Left lung (tissue), 4 donors: ENCODE results near the gene LASP1NB.

ENCODE experiments used
- ATAC-seq: fragments of 200-7000 bp; cut with Tn5 transposase; one replicate; pipeline ENCODE4 v1.9.1; 2020; ENCODE audit warnings: moderate library complexity
- DNase-seq, 4 donors: peaks; one replicate each; pipeline ENCODE4 v3.0.0-alpha.2; 2013 to 2020
- H3K27ac ChIP-seq, 2 donors: fragments of 200-600 bp; sonication (generic) in 1 of 2; one replicate each; pipeline versions ENCODE4 v1.5.0 to v1.8.0; 2020 to 2021
- H3K27me3 ChIP-seq, 2 donors: fragments of 200-600 bp; sonication (generic) in 1 of 2; one replicate each; pipeline versions ENCODE4 v1.5.0 to v1.8.0; 2020 to 2021
- H3K36me3 ChIP-seq, 2 donors: fragments of 200-600 bp; sonication (generic) in 1 of 2; one replicate each; pipeline versions ENCODE4 v1.5.0 to v1.8.0; 2020 to 2021
- H3K4me1 ChIP-seq, 2 donors: fragments of 200-600 bp; one replicate each; pipeline ENCODE4 v1.8.0; 2021
- H3K4me3 ChIP-seq, 2 donors: fragments of 200-600 bp; sonication (generic) in 1 of 2; one replicate each; pipeline versions ENCODE4 v1.5.0 to v1.8.0; 2020 to 2021; ENCODE audit warnings: mild to moderate bottlenecking in 1 of 2
- H3K9me3 ChIP-seq, 2 donors: fragments of 200-600 bp; sonication (generic) in 1 of 2; one replicate each; pipeline versions ENCODE4 v1.5.0 to v1.8.0; 2020 to 2021
- CTCF ChIP-seq, 2 donors: fragments of 200-600 bp; sonication (generic) in 1 of 2; IDR thresholded peaks; one replicate each; pipeline versions ENCODE4 v1.5.0 to v1.8.0; 2021; ENCODE audit warnings: antibody characterized with exemption in 2 of 2
- intact Hi-C, 2 donors: fragments of 100-400 bp; cut with DNase I; formaldehyde crosslinking; loops; one replicate each; pipeline versions ENCODE4 v1.11.2 to v1.14.2; 2022
- donor health status: DM: no; HTN: yes; CAD: no.
- donor health status: DM: no; HTN: no; CAD: no.

The LASP1NB gene

GRCh38 chr17:38906460-38907228 is 18.8 kb upstream of the LASP1NB start:
- peaks cover 0 to 68% of the 10 kb centered on the region in 2 donors for H3K36me3 ChIP-seq

GRCh38 chr17:38907930-38908675 is 17.3 kb upstream of the LASP1NB start:
- ATAC-seq (no peak), DNase-seq (peak in 1 of 4 donors; percentile 63)
- H3K27ac ChIP-seq: peak overlapping the region; percentile 3 to 71
- H3K4me3 ChIP-seq: no peak overlapping the region
- no peak for TF ChIP-seq CTCF (IDR thresholded peaks at IDR 0.05)
- no peaks in the 10 kb centered on the region for H3K27me3 ChIP-seq
- peaks cover 19 to 89% of the 10 kb centered on the region in 2 donors for H3K4me1 ChIP-seq
- intact Hi-C loops: no loop called here
- H3K36me3 ChIP-seq: peaks cover 0 to 75% of the 10 kb centered on the region in 2 donors
- no peaks in the 10 kb centered on the region for H3K9me3 ChIP-seq

More at GRCh38 chr17:38906460-38907228, 18.8 kb upstream of the LASP1NB start:
- Histone ChIP-seq H3K27me3 (no peaks in the 10 kb centered on the region), H3K4me3 (no peak overlapping the region), H3K4me1 (peaks cover 14 to 93% of the 10 kb centered on the region in 2 donors), H3K27ac (peak overlapping the region in 1 of 2 donors; percentile 71), H3K9me3 (no peaks in the 10 kb centered on the region)
- TF ChIP-seq CTCF (IDR thresholded peaks at IDR 0.05): no peak
- intact Hi-C loops: no loop called here
- ATAC-seq (no peak), DNase-seq (peak in 1 of 4 donors; percentile 40)

- peaks cover 0 to 75% of the 10 kb centered on the region in 2 donors for H3K36me3 ChIP-seq
- TF ChIP-seq CTCF (IDR thresholded peaks at IDR 0.05): no peak
- intact Hi-C loops: no loop called here
Measured at GRCh38 chr17:38908676-38909181, 16.7 kb upstream of the LASP1NB start.

GRCh38 chr17:38910325-38910724 is 15.1 kb upstream of the LASP1NB start:
- peaks cover 0 to 75% of the 10 kb centered on the region in 2 donors for H3K36me3 ChIP-seq
- ATAC-seq (no peak), DNase-seq (peak in 1 of 4 donors; percentile 7)
- H3K9me3 ChIP-seq: no peaks in the 10 kb centered on the region
- no peak for TF ChIP-seq CTCF (IDR thresholded peaks at IDR 0.05)
- H3K27ac ChIP-seq: no peak overlapping the region
- peaks cover 19 to 70% of the 10 kb centered on the region in 2 donors for H3K4me1 ChIP-seq
- no peaks in the 10 kb centered on the region for H3K27me3 ChIP-seq
- intact Hi-C loops: no loop called here
- H3K4me3 ChIP-seq: no peak overlapping the region

More at GRCh38 chr17:38908676-38909181, 16.7 kb upstream of the LASP1NB start:
- DNase-seq: peak in 1 of 4 donors; percentile 21
- Histone ChIP-seq H3K4me3 (no peak overlapping the region), H3K27me3 (no peaks in the 10 kb centered on the region), H3K9me3 (no peaks in the 10 kb centered on the region), H3K4me1 (peaks cover 19 to 85% of the 10 kb centered on the region in 2 donors), H3K27ac (peak overlapping the region; percentile 3 to 71)
- ATAC-seq: peak; percentile 18
